Neural progenitor cell (in vitro differentiated cells): ENCODE data around the gene TRIM75. TPM values are rescaled to one million over a fixed set of nuclear protein-coding genes. Genes with fewer than 3 reads are reported as not detected.
A peak's percentile ranks its signal among the peaks of the same experiment; 100 is the strongest.
"Not testable (repeated sequence)": the region's sequence is repeated elsewhere in the genome, so short reads cannot be mapped to it uniquely, and the experiment has no call there.

Experiments used
- DNase-seq: peaks from one replicate; pipeline ENCODE4 v3.0.0-alpha.2; 2016; ENCODE audit warnings: low spot score
- H2AFZ ChIP-seq: fragments of 200-600 bp; sonication (generic); replicated peaks from 2 replicates; pipeline ENCODE4 v1.6.1; 2016; ENCODE audit warnings: antibody characterized with exemption
- H3F3A ChIP-seq: fragments of 200-600 bp; sonication (generic); 2 replicates; pipeline ENCODE4 v1.6.1; 2016; ENCODE audit warnings: antibody characterized with exemption, low read depth
- H3K27ac ChIP-seq: fragments of 200-600 bp; sonication (generic); 2 replicates; pipeline ENCODE4 v1.5.1; 2016; ENCODE audit warnings: mild to moderate bottlenecking
- H3K27me3 ChIP-seq: fragments of 200-600 bp; sonication (generic); 2 replicates; pipeline ENCODE4 v1.6.1; 2016; ENCODE audit warnings: mild to moderate bottlenecking, moderate library complexity
- H3K36me3 ChIP-seq: fragments of 200-600 bp; sonication (generic); 2 replicates; pipeline ENCODE4 v1.5.1; 2016
- H3K4me1 ChIP-seq: fragments of 200-600 bp; sonication (generic); 2 replicates; pipeline ENCODE4 v1.6.1; 2016; ENCODE audit warnings: mixed run types
- H3K4me2 ChIP-seq: fragments of 200-600 bp; sonication (generic); 2 replicates; pipeline ENCODE4 v1.6.1; 2016
- H3K4me3 ChIP-seq: fragments of 200-600 bp; sonication (generic); 2 replicates; pipeline ENCODE4 v1.5.1; 2016
- H3K79me2 ChIP-seq: fragments of 200-600 bp; sonication (generic); 2 replicates; pipeline ENCODE4 v1.6.1; 2016; ENCODE audit warnings: low read depth
- H3K9ac ChIP-seq: fragments of 200-600 bp; sonication (generic); 2 replicates; pipeline ENCODE4 v1.6.1; 2016
- H3K9me3 ChIP-seq: fragments of 200-600 bp; sonication (generic); 2 replicates; pipeline ENCODE4 v1.5.1; 2016; ENCODE audit warnings: low read depth
- H4K20me1 ChIP-seq: fragments of 200-600 bp; sonication (generic); 2 replicates; pipeline ENCODE4 v1.6.1; 2016; ENCODE audit warnings: low read depth
- H3K27ac Mint-ChIP-seq: 3 replicates; pipeline ENCODE4 v1.8.0; 2021; ENCODE audit warnings: mixed read lengths
- H3K27me3 Mint-ChIP-seq: 2 replicates; pipeline ENCODE4 v1.8.0; 2022; ENCODE audit warnings: low read depth, mild to moderate bottlenecking, inconsistent platforms, moderate library complexity, mixed read lengths; ENCODE audit not compliant: insufficient read depth
- H3K36me3 Mint-ChIP-seq: 3 replicates; pipeline ENCODE4 v1.8.0; 2021; ENCODE audit warnings: mixed read lengths
- H3K4me1 Mint-ChIP-seq: 3 replicates; pipeline ENCODE4 v1.8.0; 2021; ENCODE audit warnings: mixed read lengths
- H3K4me3 Mint-ChIP-seq: 3 replicates; pipeline ENCODE4 v1.8.0; 2021; ENCODE audit warnings: mild to moderate bottlenecking, moderate library complexity, mixed read lengths
- H3K9me3 Mint-ChIP-seq: 3 replicates; pipeline ENCODE4 v1.8.0; 2020; ENCODE audit warnings: mixed read lengths
- EZH2 ChIP-seq: fragments of 200-600 bp; sonication (generic); IDR thresholded peaks from 2 replicates; pipeline ENCODE4 v1.6.1; 2017; ENCODE audit warnings: antibody characterized with exemption, mild to moderate bottlenecking, moderate library complexity
- EZH2phosphoT487 ChIP-seq: fragments of 200-600 bp; sonication (generic); IDR thresholded peaks from 2 replicates; pipeline ENCODE4 v1.6.1; 2017; ENCODE audit warnings: antibody characterized with exemption
- total RNA-seq: library from RNA; depleted of rRNA; stranded (reverse); fragments of >200 nt; gene quantifications from 2 replicates; pipeline ENCODE4 v1.2.3, GENCODE V29; 2015; ENCODE audit warnings: low replicate concordance
- TF ChIP-seq, protein P1 (sequence below): fragments of 200-600 bp; sonication (generic); IDR thresholded peaks from 2 replicates; pipeline ENCODE4 v1.5.1; 2017; ENCODE audit warnings: antibody characterized with exemption, mild to moderate bottlenecking

TRIM75 gene
- total RNA-seq, 1 donor from 2014 or later = not detected

DNA sequence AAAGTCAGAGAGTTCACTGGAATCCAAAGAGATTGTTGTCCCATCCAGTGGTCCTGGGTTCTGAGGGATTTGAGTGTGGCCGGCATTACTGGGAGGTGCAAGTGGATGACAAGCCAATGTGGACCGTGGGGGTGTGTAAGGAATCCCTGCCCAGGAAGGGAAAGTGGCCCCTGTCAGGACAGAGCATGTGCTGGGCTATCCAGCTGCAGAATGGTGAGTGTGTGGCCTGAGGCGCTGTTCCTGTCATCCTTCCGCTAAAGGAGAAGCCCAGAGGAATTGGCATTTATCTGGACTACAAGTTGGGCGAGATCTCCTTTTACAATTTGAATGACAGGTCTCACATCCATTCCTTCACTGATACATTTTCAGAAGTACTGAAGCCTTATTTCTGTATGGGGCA lies 42.3 kb upstream of the TRIM75 start:
- H4K20me1 ChIP-seq = no peaks in the 10 kb centered on the region
- no peak overlapping the region for H3K27ac ChIP-seq
- H3K9me3 ChIP-seq = no peaks in the 10 kb centered on the region
- no peak overlapping the region for H3K9ac ChIP-seq
- no peak overlapping the region for H3K4me3 ChIP-seq
- DNase-seq = no peak
- Mint-ChIP-seq H3K36me3 (no peaks in the 10 kb centered on the region), H3K9me3 (peaks cover 3% of the 10 kb centered on the region), H3K4me3 (no peak overlapping the region), H3K27ac (no peak overlapping the region), H3K27me3 (peaks cover 2% of the 10 kb centered on the region), H3K4me1 (peaks cover 10% of the 10 kb centered on the region)
- H3K4me2 ChIP-seq = no peak overlapping the region
- TF ChIP-seq, protein P1, sequence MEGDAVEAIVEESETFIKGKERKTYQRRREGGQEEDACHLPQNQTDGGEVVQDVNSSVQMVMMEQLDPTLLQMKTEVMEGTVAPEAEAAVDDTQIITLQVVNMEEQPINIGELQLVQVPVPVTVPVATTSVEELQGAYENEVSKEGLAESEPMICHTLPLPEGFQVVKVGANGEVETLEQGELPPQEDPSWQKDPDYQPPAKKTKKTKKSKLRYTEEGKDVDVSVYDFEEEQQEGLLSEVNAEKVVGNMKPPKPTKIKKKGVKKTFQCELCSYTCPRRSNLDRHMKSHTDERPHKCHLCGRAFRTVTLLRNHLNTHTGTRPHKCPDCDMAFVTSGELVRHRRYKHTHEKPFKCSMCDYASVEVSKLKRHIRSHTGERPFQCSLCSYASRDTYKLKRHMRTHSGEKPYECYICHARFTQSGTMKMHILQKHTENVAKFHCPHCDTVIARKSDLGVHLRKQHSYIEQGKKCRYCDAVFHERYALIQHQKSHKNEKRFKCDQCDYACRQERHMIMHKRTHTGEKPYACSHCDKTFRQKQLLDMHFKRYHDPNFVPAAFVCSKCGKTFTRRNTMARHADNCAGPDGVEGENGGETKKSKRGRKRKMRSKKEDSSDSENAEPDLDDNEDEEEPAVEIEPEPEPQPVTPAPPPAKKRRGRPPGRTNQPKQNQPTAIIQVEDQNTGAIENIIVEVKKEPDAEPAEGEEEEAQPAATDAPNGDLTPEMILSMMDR = no peak
- TF ChIP-seq EZH2 (no peak), EZH2phosphoT487 (no peak)
- no peaks in the 10 kb centered on the region for H3K36me3 ChIP-seq
- H2AFZ ChIP-seq = no peak overlapping the region
- H3K79me2 ChIP-seq = no peaks in the 10 kb centered on the region
- H3K4me1 ChIP-seq = no peaks in the 10 kb centered on the region
- H3F3A ChIP-seq = no peaks in the 10 kb centered on the region
- H3K27me3 ChIP-seq = no peaks in the 10 kb centered on the region

DNA sequence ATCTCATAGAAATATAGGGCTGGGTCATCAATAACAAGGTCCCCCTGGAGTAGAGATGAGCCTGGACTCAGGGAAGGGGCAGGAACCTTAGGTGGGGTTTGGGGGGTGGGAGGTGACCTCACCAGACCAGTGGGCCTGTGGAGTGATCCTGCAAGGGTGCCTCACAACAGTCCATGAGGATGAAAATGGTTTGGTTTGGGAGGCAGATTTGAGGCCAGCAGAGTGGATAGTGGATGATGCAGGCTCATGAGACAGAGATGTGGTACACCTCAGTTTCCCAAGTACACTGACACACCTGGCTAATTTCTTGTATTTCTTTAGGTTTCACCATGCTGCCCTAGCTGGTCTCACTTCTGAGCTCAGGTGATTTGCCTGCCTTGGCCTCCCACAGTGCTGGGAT lies 40.0 kb upstream of the TRIM75 start:
- Histone ChIP-seq H3K79me2 (no peaks in the 10 kb centered on the region), H3K4me3 (no peak overlapping the region), H3K27me3 (no peaks in the 10 kb centered on the region), H4K20me1 (no peaks in the 10 kb centered on the region), H3K4me1 (no peaks in the 10 kb centered on the region), H3F3A (no peaks in the 10 kb centered on the region), H3K36me3 (no peaks in the 10 kb centered on the region), H2AFZ (no peak overlapping the region), H3K27ac (no peak overlapping the region), H3K9me3 (no peaks in the 10 kb centered on the region), H3K9ac (no peak overlapping the region), H3K4me2 (no peak overlapping the region)
- H3K36me3 Mint-ChIP-seq = no peaks in the 10 kb centered on the region
- H3K9me3 Mint-ChIP-seq = peaks cover 7% of the 10 kb centered on the region
- H3K27ac Mint-ChIP-seq = no peak overlapping the region
- TF ChIP-seq EZH2 (no peak), EZH2phosphoT487 (no peak)
- TF ChIP-seq, protein P1 = no peak
- H3K4me1 Mint-ChIP-seq = peaks cover 8% of the 10 kb centered on the region
- H3K4me3 Mint-ChIP-seq = no peak overlapping the region
- DNase-seq = no peak
- peaks cover 6% of the 10 kb centered on the region for H3K27me3 Mint-ChIP-seq

DNA sequence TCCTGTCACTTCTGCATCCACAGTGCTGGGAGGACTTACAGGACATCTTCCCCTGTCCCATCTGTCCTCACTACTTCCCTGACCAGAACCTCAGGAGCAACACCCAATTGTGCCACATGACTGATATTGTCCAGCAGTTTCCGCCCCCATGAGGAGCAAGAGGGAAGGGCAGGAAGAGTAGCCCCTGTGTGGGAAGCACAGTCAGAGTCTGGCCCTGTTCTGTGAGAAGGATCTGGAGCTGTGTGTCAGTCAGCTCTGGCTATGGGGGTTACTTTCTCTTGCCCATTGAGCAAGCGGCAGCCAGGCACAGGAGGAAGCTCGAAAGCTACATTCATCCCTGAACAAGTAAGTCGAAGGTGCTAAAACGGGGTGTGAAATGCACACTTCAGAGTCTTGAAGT lies 36.7 kb upstream of the TRIM75 start:
- H3K4me3 ChIP-seq = no peak overlapping the region
- Mint-ChIP-seq H3K4me1 (peaks cover 4% of the 10 kb centered on the region), H3K4me3 (no peak overlapping the region), H3K36me3 (no peaks in the 10 kb centered on the region), H3K9me3 (peaks cover 16% of the 10 kb centered on the region), H3K27me3 (peaks cover 6% of the 10 kb centered on the region), H3K27ac (no peak overlapping the region)
- H3K27me3 ChIP-seq = no peaks in the 10 kb centered on the region
- H4K20me1 ChIP-seq = no peaks in the 10 kb centered on the region
- no peak overlapping the region for H3K27ac ChIP-seq
- H3K4me2 ChIP-seq = no peak overlapping the region
- no peak overlapping the region for H3K9ac ChIP-seq
- H3F3A ChIP-seq = no peaks in the 10 kb centered on the region
- no peaks in the 10 kb centered on the region for H3K4me1 ChIP-seq
- H2AFZ ChIP-seq = no peak overlapping the region
- DNase-seq = peak; percentile 14
- no peaks in the 10 kb centered on the region for H3K36me3 ChIP-seq
- no peaks in the 10 kb centered on the region for H3K79me2 ChIP-seq
- TF ChIP-seq, protein P1 = peak; percentile 21
- no peak for TF ChIP-seq EZH2
- TF ChIP-seq EZH2phosphoT487 = no peak
- H3K9me3 ChIP-seq = no peaks in the 10 kb centered on the region

DNA sequence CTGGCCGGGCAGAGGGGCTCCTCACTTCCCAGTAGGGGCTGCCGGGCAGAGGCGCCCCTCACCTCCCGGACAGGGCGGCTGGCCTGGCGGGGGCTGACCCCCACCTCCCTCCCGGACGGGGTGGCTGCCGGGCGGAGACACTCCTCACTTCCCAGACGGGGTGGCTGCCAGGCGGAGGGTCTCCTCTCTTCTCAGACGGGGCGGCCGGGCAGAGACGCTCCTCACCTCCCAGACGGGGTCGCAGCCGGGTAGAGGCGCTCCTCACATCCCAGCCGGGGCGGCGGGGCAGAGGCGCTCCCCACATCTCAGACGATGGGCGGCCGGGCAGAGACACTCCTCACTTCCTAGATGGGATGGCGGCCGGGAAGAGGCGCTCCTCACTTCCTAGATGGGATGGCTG lies 33.7 kb upstream of the TRIM75 start:
- not testable (repeated sequence) for H3K27me3 ChIP-seq, H3K4me2 ChIP-seq, H3K79me2 ChIP-seq, H3K27ac ChIP-seq, H3K4me3 Mint-ChIP-seq, H4K20me1 ChIP-seq, H3K9me3 ChIP-seq, H3K4me3 ChIP-seq, DNase-seq, H3K36me3 ChIP-seq, H3K36me3 Mint-ChIP-seq, H3K4me1 Mint-ChIP-seq, H2AFZ ChIP-seq, H3K9ac ChIP-seq, H3K27ac Mint-ChIP-seq, H3K27me3 Mint-ChIP-seq, H3F3A ChIP-seq, H3K4me1 ChIP-seq
- peaks cover 16% of the 10 kb centered on the region for H3K9me3 Mint-ChIP-seq

DNA sequence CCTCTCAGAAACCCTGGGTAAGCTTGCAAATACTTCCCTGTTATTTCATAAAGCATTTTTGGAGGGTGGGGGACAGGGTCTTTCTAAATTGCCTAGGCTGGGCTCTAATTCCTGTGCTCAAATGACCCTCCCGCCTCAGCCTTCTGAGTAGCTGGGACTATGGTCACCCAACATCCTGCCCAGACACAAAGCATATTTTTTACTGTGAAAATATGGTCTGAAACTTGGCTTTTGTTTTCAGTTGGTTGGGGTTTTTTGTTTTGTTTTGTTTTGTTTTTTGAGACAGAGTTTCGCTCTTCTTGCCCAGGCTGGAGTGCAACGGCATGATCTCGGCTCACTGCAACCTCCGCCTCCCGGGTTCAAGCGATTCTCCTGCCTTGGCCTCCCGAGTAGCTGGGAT lies 27.9 kb upstream of the TRIM75 start:
- H3K36me3 Mint-ChIP-seq, H2AFZ ChIP-seq, H3K79me2 ChIP-seq, H3K4me1 Mint-ChIP-seq, H3K27ac ChIP-seq, H3K27me3 ChIP-seq, H3K27ac Mint-ChIP-seq, H3K4me3 Mint-ChIP-seq, DNase-seq, H3K4me1 ChIP-seq, H3K4me3 ChIP-seq, H3K36me3 ChIP-seq, H3K4me2 ChIP-seq, H3F3A ChIP-seq, H3K9me3 ChIP-seq, H4K20me1 ChIP-seq, H3K9ac ChIP-seq, H3K9me3 Mint-ChIP-seq, H3K27me3 Mint-ChIP-seq: not testable (repeated sequence)
